Measurements from ENCODE around the gene GFPT2.

DNA sequence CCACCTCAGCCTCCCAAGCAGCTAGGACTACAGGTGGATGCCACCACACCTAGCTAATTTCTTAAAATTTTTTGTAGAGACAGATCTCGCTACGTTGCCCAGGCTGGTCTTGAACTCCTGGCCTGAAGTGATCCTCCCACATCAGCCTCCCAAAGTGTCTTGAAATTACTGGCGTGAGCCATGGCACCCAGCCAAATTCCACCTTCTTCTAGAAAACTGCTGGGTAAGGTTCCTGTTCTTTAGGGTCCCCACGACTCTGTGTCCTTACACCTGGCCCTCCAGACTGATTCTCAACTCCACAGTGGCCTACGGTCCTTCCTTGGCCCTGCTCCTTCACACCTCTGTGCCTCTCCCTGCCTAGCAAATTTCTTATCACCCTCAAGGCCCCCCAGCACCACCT is 63.2 kb downstream of the GFPT2 start:
- TF ChIP-seq POLR2A (IDR thresholded peaks at IDR 0.05; ENCODE audit: low read length) (no peak), MAFK (IDR thresholded peaks at IDR 0.05; ENCODE audit: partially characterized antibody) (no peak), CTCF (IDR thresholded peaks at IDR 0.05) (no peak), EP300 (IDR thresholded peaks at IDR 0.05) (no peak), JUN (IDR thresholded peaks at IDR 0.05) (no peak), HDAC2 (IDR thresholded peaks at IDR 0.05) (no peak), SMC3 (IDR thresholded peaks at IDR 0.05) (no peak)
- TF ChIP-seq, protein P1, sequence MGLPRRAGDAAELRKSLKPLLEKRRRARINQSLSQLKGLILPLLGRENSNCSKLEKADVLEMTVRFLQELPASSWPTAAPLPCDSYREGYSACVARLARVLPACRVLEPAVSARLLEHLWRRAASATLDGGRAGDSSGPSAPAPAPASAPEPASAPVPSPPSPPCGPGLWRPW (IDR thresholded peaks at IDR 0.05), result no peak
- TF ChIP-seq, protein P2, sequence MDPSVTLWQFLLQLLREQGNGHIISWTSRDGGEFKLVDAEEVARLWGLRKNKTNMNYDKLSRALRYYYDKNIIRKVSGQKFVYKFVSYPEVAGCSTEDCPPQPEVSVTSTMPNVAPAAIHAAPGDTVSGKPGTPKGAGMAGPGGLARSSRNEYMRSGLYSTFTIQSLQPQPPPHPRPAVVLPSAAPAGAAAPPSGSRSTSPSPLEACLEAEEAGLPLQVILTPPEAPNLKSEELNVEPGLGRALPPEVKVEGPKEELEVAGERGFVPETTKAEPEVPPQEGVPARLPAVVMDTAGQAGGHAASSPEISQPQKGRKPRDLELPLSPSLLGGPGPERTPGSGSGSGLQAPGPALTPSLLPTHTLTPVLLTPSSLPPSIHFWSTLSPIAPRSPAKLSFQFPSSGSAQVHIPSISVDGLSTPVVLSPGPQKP (IDR thresholded peaks at IDR 0.05; ENCODE audit: low read depth, low read length), result no peak
- TF ChIP-seq, protein P3, sequence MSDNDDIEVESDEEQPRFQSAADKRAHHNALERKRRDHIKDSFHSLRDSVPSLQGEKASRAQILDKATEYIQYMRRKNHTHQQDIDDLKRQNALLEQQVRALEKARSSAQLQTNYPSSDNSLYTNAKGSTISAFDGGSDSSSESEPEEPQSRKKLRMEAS (IDR thresholded peaks at IDR 0.05), result no peak
